Renal cortex interstitium (tissue), 15 donors: ENCODE data around the gene RAB3B. TPM values are rescaled to one million over a fixed set of nuclear protein-coding genes. Genes with fewer than 3 reads are reported as not detected.
"Not testable (repeated sequence)": the region's sequence is repeated elsewhere in the genome, so short reads cannot be mapped to it uniquely, and the experiment has no call there.

ENCODE experiments used
- DNase-seq, 11 donors: peaks; one replicate each; pipeline ENCODE4 v3.0.0-alpha.2; 2013; ENCODE audit warnings: low read depth in 9 of 11, low spot score in 4 of 11; ENCODE audit errors: extremely low read depth in 1 of 11
- long read RNA-seq, 16 experiments: transcript quantifications; one replicate each; lab custom pipeline, GENCODE V29; 2026
- polyA plus RNA-seq, 3 donors: library from polyadenylated mRNA; unstranded; fragments of 120-200 nt; gene quantifications; one replicate each; pipeline ENCODE4 v1.2.1, GENCODE V29; 2013; ENCODE audit not compliant: insufficient read length in 3 of 3

The RAB3B gene, protein sequence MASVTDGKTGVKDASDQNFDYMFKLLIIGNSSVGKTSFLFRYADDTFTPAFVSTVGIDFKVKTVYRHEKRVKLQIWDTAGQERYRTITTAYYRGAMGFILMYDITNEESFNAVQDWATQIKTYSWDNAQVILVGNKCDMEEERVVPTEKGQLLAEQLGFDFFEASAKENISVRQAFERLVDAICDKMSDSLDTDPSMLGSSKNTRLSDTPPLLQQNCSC
- 1 to 10 TPM; 5.0 to 6.1 (median 5.4) TPM for polyA plus RNA-seq
- long read RNA-seq, donor 1, full-length matches to known transcripts, result 3 of 3 reads
- long read RNA-seq, donor 1, partial matches to known transcripts, result 0 of 3 reads
- long read RNA-seq, donor 1, other reads (novel, unspliced or antisense), result 0 of 3 reads
- long read RNA-seq, donor 2, result 0 reads
- long read RNA-seq, donor 3, result 0 reads
- long read RNA-seq, donor 4, full-length matches to known transcripts, result 2 of 2 reads
- long read RNA-seq, donor 4, partial matches to known transcripts, result 0 of 2 reads
- long read RNA-seq, donor 4, other reads (novel, unspliced or antisense), result 0 of 2 reads
- long read RNA-seq, donor 5, result 0 reads
- long read RNA-seq, donor 6, full-length matches to known transcripts, result 3 of 3 reads
- long read RNA-seq, donor 6, partial matches to known transcripts, result 0 of 3 reads
- long read RNA-seq, donor 6, other reads (novel, unspliced or antisense), result 0 of 3 reads
- long read RNA-seq, donor 7, full-length matches to known transcripts, result 3 of 3 reads
- long read RNA-seq, donor 7, partial matches to known transcripts, result 0 of 3 reads
- long read RNA-seq, donor 7, other reads (novel, unspliced or antisense), result 0 of 3 reads
- long read RNA-seq, donor 8, full-length matches to known transcripts, result 4 of 4 reads
- long read RNA-seq, donor 8, partial matches to known transcripts, result 0 of 4 reads
- long read RNA-seq, donor 8, other reads (novel, unspliced or antisense), result 0 of 4 reads
- long read RNA-seq, donor 9, full-length matches to known transcripts, result 1 of 1 reads
- long read RNA-seq, donor 9, partial matches to known transcripts, result 0 of 1 reads
- long read RNA-seq, donor 9, other reads (novel, unspliced or antisense), result 0 of 1 reads
- long read RNA-seq, donor 10, full-length matches to known transcripts, result 2 of 2 reads
- long read RNA-seq, donor 10, partial matches to known transcripts, result 0 of 2 reads
- long read RNA-seq, donor 10, other reads (novel, unspliced or antisense), result 0 of 2 reads
- long read RNA-seq, donor 11, full-length matches to known transcripts, result 2 of 2 reads
- long read RNA-seq, donor 11, partial matches to known transcripts, result 0 of 2 reads
- long read RNA-seq, donor 11, other reads (novel, unspliced or antisense), result 0 of 2 reads
- long read RNA-seq, donor 12, result 0 reads
- long read RNA-seq, donor 13, full-length matches to known transcripts, result 1 of 1 reads
- long read RNA-seq, donor 13, partial matches to known transcripts, result 0 of 1 reads
- long read RNA-seq, donor 13, other reads (novel, unspliced or antisense), result 0 of 1 reads
- long read RNA-seq, donor 14, full-length matches to known transcripts, result 2 of 2 reads
- long read RNA-seq, donor 14, partial matches to known transcripts, result 0 of 2 reads
- long read RNA-seq, donor 14, other reads (novel, unspliced or antisense), result 0 of 2 reads
- long read RNA-seq, donor 15, result 0 reads
- long read RNA-seq, donor 16, full-length matches to known transcripts, result 6 of 18 reads
- long read RNA-seq, donor 16, partial matches to known transcripts, result 12 of 18 reads
- long read RNA-seq, donor 16, other reads (novel, unspliced or antisense), result 0 of 18 reads

DNA sequence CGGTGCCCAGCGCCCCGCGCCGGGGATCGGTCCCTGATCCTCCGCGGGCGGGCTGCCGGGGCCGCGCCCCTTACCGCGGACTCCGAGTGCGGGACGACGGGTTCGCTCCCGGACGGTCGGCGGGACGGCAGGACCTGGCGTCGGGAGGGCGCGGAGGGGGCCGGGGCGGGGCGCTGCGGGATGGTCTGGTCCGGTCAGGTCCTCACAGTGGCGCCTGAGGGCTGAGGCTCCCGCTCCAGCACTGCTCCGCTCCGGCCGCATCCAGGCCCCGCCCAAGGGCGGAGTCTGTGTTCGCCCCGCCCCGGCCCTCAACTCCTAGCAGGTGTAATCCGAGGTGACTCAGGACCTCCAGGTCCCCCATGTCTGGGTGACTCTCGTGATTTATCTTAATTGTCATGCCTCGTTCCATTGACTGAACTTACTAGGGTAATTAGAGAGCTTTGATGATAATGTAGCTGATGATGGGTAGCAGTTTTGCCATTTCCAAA, at the start of gene RAB3B:
Gene RAB3B, minus strand, starts transcription at position 223 of the 488 bp plus-strand sequence. CDS start 13,583 bp downstream, outside the sequence.
- peak; percentile 35 to 74 (median 60) for DNase-seq

DNA sequence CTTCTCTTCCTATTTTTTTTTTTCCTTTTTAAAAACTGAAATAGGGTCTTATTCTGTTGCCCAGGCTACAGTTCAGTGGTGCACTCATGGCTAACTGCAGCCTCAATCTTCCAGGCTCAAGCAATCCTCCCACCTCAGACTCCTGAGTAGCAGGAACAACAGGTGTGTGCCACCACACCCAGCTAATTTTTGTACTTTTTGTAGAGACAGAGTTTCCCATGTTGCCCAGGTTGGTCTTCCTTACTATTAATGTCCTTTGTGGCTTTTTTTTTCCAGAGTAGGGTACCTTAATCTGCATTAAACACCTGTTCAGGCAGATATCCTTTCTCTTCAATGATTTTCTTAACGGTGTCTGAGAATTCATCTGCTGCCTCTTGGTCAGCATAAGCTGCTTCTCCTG, 47.4 kb upstream of the RAB3B start:
- DNase-seq, result no peak

DNA sequence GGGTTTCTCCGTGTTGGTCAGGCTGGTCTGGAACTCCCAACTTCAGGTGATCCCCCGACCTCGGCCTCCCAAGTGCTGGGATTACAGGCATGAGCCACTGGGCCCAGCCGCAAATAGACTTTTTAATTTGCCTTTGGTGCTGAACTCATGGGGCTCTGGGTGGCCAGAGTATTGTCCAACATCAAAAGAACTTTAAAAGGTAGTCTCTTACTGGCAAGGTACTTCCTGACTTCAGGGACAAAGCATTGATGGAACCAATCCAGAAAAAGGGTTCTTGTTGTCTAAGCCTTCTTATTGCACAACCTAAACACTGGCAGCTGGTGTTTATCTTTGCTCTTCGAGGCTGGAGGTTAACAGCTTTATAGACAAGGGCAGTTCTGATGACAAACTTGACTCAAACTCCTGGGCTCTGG, 46.9 kb upstream of the RAB3B start:
- DNase-seq, result no peak

DNA sequence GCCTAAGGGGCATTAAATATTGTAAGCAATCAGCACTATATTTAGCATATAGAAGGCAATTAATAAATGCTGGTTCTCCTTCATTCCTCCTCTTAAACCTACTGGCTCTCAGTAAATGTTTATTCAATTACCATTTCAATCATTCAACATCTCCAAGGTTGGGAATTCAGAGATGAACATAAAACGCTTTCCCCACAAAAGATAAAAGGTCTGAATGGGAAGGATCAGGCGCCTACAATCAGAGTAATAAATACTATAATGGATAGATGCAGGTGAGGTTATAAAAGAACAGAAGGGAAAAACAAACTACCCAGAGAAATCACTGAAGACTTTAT, 43.5 kb upstream of the RAB3B start:
- no peak for DNase-seq

DNA sequence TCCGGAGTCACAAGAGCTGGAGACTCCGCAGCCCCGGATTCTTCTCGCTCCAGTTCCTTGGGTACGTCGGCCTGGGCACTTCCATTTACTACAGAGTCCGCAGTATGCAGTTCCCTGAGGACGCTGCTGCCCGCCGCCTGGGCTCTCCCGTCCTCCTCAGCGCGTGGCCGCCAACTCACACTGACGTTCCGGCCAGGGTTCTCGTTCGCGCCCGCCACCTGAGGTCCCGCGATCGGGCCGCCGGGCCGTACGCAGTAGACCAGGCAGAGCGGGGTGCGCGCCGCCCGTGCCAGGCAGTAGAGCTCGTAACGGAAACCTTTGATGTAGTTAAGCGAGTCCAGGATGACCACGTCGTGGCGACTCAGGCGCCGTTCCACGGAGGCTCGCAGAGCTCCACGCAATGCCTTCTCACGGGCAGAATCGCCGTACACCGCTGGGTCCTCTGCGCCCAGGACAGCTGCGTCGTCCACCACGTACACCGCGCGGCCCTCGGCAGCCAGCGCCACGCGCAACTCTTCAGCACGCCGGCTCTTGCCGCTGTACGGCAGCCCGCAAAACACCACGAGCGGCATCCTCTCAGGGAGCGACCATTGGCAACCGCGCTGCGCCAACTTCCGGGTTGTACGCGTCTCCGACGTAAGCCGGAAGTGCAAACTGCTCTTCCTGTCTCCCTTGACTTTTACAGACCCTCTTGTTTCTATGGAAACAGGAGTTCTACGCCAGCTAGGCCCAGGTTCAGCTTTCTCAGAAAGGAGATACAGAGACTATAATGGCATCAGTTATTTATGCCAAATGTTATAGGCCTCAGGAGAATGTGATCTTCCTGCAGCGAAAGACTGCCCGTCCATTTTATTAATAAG, 42.9 kb upstream of the RAB3B start, which contains the start of gene KTI12:
Gene KTI12, minus strand, starts transcription at position 621 of the 860 bp plus-strand sequence. Its CDS starts 49 bp downstream, at position 572.
- DNase-seq, result peak; percentile 77 to 91 (median 86)

DNA sequence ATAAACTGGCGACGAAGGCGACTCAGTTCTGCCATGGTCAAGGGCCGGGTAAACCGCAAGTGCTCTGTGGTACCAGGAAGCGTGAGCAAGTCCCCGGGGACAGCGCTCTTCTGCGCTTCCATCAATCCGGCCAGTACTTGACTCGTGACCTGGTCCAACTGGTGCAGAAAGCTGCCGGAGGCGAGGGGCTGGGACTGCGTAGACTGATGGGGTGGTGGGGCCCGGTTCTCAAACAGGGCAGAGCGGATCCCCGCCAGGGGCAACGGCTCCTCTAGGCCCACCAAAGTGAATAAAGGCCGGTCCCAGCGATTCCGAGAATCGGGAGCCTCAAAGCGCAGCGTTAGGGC, 42.3 kb upstream of the RAB3B start:
- peak in 2 of 11 donors; percentile 7 to 9 for DNase-seq

DNA sequence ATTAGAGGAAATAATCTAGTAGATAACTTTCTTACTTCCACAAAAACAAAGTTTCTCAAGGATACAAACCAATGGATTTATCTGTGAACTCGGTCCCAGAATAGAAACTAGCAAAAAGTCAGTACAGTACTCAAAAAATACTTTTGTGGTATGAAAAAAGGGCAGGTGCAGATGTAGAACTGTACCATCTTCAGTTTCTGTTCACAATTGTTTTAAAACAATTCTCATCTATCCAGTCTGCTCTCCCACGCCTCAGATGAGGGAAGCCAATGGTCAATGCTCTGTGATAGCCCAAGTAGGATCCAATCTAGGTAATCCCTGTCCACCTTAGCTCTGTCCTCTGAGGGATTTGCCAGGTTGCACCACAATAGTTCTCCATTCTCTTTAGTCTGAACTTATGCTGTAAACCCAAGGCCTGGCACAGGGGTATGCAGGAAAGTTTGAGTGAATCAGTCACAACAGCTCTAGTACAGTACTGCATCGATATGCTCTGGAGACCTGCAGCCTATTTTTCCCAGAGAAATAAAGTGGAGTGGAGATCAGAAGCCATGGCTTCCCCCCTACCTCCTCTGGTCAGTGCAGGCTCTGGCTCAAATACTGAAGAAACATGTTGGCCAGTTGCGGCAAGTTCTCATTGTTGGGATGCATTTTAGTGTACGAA, 41.8 kb upstream of the RAB3B start:
- DNase-seq, result no peak

DNA sequence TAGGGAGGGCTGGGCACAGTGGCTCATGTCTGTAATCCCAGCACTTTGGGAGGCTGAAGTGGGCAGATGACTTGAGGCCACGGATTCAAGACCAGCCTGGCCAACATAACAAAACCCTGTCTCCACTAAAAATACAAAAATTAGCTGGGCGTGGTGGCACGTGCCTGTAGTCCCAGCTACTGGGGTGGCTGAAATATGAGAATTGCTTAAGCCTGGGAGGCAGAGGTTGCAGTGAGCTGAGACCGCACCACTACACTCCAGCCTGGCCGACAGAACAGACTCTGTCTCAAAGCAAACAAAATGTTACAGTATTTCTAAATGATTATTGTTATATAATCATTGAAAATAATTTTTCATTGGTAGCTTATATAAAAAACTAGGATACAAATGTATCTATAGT, 38.3 kb upstream of the RAB3B start:
- not testable (repeated sequence) for DNase-seq

DNA sequence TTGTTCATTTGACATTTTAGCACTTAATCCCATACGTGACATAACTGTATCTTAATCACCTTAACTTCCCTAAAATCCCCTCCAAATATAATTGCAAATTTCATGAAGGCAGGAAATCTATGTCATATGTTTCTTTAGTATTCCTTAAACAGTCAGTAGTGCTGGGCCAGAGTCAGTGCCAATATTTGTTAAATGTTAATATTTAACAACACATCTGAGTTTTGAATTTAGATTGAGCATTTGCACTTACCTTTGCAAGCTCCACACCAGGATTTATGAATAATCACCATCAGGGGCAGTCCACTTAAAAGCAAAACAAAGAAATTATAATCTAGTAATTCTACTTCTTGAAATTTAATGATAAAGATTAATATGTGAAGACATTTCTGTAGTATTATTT, 37.8 kb upstream of the RAB3B start:
- no peak for DNase-seq

DNA sequence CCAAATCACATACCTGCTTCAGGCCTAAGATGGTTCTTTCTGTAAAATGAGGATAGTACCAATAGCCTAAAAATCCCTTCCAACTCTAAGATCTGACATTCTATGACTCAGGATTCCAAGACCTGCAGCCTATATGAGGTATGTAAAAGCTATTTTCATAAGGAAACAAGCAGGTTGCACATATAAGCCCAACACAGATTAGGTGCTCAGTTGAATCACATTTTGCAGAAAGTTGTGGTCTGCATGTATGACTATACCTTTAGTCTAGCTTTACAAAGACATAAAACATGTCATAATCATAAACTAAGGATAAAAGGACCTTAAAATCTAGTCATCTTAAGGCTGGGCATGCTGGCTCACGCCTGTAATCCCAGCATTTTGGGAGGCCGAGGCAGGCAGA, 35.8 kb upstream of the RAB3B start:
- no peak for DNase-seq

DNA sequence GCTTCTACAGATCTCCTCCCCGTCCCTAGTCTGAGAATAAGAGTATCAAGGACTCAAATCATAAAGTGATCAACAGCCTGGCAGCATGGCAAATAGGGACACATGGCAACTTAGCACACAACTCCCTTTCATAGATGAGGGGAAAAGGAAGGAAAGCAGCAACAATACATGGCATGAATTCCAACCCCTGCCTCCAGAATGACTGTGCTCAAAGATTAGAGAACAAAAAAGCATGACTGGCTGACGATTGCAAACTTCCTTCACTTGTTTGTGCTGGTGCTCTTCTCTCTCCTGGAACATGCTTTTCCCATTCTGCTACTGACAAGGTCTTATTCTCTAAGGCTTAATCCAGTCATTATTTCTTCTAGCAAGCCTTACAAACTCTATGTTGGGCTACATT, 31.6 kb upstream of the RAB3B start:
- DNase-seq, result no peak

DNA sequence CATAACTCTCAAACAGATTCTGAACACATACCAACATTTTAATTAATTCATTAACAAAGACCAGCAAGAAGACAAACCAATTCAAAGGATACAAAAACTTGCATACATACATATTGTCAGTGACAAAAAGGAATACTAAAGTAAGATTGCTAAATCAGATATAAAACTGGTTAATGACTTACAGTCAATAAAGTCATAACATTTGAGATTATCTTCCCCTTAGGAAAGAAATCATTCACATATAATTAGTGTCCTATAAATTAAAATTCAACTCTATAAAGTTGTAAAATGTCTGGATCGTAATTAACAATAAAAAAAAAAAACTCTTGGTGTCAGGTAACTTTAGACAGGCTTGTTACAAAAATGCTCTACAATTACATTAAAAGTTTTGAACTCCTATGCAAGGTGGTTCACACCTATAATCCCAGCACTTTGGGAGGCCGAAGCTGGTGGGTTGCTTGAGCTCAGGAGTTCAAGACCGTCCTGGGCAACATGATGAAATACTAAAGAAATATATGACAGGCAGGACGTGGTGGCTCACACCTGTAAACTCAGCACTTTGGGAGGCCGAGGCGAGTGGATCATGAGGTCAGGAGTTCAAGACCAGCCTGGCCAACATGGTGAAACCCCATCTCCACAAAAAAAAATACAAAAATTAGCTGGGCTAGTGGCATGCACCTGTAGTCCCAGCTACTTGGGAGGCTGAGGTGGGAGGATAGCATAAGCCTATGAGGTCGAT, 17.7 kb upstream of the RAB3B start:
- no peak for DNase-seq

DNA sequence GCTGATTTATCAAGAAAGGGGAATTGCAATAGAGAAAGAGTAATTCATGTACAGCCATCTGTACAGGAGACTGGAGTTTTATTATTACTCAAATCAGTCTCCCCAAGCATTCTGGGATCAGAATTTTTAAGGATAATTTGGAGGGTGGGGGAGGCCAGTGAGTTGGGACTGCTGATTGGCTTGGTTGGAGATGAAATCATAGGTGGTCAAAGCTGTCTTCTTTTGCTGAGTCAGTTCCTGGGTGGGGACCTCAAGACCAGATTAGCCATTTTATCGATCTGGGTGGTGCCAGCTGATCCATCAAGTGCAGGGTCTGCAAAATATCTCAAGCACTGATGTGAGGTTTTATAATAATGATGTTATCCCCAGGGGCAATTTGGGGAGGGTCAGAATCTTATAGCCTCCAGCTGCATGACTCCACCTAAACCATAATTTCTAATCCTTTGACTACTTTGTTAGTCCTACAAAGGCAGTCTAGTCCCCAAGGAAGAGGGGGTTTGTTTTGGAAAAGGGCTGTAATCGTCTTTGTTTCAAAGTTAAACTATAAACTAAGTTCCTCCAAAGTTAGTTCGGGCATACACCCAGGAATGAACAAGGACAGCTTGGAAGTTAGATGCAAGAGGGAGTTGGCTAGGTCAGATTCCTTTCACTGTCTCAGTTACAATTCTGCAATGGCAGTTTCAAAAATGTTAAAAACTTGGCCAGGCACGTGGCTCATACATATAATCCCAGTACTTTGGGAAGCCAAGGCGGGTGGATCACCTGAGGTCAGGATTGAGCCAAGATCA, 16.9 kb upstream of the RAB3B start:
- no peak for DNase-seq

DNA sequence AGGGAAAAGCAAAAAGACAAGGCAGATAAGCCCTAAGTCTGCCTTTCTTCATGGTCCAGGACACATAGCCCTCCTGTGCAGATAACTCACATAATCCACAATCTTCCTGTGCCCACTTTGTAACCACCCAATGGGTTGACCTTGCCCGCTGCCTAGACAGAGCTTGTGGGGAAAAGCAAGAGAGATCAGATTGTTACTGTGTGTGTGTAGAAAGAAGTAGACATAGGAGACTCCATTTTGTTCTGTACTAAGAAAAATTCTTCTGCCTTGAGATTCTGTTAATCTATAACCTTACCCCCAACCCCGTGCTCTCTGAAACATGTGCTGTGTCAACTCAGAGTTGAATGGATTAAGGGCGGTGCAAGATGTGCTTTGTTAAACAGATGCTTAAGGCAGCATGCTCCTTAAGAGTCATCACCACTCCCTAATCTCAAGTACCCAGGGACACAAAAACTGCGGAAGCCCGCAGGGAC, 15.6 kb upstream of the RAB3B start:
- DNase-seq, result not testable (repeated sequence)

DNA sequence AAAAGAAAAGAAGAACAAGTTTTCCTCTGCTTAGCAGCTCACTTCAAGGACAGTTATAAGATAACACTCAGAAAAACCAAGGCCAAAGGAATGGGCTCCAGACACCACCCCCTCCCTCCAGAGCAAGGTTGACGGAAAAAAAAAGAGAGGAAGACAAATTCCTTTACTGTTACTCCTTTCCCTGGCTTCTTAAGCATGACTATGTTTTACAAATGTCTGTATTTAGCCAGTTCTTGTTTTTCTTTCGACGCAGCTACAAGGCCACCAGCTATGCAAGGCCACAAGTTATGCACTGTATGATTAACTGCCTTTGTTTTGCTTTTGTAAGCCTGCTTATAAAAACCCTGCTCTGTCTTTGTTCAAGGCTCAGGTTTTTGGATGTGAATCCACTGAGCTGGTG, 15.0 kb upstream of the RAB3B start:
- not testable (repeated sequence) for DNase-seq
